ENCODE results near the gene SUPT5H.
"Not testable (repeated sequence)": the region's sequence is repeated elsewhere in the genome, so short reads cannot be mapped to it uniquely, and the experiment has no call there.

Gene SUPT5H

DNA sequence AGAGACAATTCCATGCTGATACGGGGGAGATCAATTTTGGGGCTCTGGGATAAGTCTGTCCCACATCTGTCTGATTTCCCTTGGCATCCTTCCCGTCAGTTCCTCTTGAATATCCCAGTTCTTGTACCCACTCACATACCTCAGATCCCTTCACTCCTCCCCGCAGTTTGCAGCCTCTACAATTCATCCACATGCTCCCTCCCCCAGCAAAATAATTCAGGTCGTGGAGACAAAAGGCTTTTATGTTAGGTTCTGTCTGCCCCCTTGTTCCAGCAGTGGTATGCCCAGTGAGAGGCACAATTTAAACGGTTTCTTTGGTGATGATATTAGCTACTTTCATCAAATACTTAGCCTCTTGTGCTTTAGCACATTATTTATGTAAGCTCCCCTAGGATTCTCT lies 19.2 kb upstream of the SUPT5H start:
- no peak for DNase-seq

DNA sequence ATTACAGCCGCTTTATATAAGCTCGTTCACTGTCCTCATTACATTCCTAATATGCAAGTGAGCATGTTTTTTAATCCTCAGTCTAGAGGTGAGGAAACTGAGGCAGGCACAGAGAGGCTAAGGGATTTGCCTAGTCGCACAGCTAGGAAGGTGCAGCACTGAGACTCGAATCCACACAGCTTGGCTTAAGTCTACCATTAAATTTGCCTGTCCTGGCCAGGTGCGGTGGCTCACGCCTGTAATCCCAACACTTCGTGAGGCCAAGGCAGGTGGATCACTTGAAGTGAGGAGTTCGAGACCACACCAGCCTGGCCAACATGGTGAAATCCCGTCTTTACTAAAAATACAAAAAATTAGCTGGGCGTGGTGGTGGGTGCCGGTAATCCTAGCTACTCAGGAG lies 17.7 kb upstream of the SUPT5H start:
- no peak for DNase-seq

DNA sequence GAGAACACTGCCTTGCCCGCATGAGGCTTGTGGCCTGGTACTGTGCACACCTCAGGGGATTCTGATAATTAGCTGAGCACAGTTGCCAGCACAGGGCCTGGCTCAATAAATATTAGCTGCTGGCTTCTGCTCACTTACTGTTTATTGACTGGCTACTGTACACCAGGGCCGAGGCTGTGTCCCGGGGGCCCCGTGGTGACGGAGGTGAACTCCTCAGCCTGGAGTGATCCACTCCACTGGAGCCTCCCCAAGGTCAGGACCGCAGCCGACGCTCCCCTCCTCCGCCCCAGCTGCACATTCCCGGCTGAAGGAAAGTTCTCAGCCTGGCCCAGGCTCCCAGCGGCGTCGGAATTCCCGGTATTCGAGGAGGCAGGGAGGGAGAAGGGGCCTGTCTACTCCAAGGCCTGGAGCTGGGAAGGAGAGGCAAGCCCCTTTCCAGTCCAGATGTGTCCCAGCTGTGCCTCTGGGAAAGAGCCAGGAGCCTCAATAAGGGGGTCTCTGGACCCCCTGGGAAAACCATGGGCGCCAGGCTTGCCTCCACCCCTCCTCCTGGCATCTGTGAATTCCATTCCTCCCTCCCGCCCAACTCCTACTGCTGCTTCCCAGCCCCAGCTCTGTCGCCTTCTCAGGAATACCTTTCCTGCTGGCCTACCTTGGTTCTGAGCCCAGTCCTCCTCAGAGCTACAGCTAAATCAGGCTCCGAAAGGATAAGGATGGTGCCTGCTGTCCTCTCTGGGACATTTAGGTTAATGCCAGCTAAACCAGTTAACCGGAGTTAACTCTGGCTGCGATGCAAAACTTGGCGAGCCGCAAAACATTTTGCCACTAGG lies 16.9 kb upstream of the SUPT5H start:
- peak; percentile 97 for DNase-seq

DNA sequence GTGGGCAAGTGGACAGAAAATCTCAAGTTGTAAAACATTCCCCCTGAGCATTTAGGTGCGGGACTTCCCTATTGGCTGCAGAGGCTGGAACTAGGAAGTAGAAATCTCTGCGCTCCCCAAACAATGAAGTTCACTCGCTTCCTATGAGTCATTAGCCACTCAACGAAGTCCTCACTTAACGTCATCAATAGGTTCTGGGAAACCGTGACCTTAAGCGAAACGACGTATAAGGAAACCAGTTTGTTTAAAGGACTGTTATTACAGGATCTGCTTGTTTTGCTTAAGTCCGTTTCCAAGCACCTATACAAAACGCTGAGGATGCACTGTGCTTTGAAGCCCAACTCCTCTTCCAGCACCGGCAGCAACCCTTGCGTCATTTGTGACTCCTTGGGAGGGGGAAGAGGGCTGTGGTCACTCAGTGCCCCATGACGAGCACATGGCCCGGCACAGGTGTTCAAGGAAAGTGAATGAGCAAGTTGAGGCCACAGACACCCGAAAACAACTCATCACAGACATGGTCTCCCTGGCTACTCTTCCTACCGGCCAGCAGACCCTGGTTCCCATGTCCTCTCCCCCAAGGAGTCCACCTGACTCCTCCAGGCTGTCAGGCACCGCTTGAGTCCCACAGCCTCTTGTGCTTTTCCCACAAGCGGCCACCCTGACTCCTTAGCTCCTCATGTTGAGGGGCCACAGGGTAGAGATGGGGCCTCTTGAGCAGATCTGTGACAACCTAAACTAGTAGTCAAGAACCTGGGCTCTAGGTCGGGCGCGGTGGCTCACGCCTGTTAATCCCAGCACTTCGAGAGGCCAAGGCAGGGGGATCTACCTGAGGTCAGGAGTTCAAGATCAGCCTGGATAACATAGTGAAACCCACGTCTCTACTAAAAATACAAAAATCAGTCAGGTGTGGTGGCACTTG lies 14.4 kb upstream of the SUPT5H start:
- DNase-seq = peak; percentile 84

DNA sequence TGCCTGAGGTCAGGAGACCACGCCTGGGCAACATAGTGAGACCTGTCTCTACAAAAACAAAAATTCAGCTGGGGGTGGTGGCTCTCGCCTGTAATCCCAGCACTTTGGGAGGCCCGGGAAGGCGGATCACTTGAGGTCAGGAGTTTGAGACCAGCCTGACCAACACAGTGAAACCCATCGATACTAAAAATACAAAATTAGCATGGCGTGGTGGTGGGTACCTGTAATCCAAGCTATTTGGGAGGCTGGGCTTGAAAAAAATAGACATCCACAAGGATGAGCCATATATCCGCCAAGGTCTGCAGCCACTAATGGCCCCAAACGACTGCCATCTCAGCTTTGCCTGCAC lies 12.7 kb upstream of the SUPT5H start:
- no peak for DNase-seq

DNA sequence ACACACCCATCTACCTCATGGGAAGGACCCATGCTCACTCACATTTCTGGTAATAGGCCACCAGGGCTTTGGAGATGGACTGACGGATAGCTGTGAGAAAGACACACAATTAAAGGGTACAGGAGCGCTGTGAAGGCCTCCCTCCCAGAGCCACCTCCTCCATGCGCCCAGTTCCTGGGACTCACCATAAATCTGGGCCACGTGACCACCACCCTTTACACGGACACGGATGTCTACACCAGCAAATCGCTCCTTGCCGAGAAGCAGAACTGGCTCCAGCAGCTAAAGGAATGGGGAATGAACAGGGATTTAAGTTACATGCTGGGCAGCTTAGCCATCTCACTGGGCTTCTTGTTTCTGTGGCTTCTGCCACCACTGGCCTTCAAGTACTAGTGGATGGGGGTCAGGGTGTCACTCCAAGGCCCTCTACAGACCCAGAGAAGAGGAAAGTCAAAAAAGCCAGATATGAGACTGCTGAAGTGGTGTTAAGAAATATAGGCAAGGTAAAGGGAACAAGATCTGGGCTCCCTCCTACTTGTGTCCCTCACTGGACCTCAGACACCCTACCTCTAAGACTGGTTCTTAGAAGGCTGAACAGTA lies 11.8 kb upstream of the SUPT5H start:
- DNase-seq = no peak

DNA sequence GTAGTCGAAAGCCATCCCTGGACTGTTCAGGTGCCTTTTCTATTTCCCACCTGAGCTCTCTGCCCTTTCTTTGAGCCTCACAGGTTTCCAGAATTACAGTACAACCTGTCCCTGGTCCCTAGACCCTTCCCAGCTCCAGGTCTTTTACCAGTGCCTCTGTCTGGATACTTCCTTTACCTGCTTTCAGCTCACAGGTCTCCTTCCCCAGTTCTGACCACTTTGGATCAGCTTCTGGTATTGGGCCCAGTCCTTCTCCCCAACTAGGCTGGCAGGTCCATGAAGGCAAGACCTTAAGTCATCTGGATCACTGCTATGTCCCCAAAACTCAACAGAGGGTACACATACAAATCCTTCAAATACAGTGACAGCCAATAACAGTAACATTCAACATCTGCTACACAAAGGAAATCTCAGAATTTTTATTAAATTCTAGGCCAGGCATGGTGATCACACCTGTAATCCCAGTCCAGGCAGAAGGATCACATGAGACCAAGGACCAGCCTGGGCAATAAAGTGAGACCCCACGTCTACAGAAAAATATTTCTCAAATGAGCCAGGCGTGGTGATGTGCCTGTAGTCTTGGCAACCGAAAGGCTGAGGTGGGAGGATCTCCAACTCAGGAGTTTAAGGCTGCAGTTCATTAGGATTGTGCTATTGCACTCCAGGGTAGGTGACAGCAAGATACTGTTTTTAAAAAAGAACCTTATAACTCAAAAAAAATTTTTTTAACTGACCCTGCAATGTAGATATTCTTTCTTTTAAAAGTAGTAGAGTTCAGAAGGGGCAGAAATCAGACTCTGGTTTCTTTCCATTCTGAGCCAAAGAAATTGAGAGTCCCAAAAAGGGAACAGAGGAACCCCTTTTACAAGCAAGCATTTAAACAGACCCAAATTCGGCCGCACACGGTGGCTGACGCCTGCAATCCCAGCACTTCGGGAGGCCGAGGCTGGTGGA lies 11.0 kb upstream of the SUPT5H start:
- no peak for DNase-seq

DNA sequence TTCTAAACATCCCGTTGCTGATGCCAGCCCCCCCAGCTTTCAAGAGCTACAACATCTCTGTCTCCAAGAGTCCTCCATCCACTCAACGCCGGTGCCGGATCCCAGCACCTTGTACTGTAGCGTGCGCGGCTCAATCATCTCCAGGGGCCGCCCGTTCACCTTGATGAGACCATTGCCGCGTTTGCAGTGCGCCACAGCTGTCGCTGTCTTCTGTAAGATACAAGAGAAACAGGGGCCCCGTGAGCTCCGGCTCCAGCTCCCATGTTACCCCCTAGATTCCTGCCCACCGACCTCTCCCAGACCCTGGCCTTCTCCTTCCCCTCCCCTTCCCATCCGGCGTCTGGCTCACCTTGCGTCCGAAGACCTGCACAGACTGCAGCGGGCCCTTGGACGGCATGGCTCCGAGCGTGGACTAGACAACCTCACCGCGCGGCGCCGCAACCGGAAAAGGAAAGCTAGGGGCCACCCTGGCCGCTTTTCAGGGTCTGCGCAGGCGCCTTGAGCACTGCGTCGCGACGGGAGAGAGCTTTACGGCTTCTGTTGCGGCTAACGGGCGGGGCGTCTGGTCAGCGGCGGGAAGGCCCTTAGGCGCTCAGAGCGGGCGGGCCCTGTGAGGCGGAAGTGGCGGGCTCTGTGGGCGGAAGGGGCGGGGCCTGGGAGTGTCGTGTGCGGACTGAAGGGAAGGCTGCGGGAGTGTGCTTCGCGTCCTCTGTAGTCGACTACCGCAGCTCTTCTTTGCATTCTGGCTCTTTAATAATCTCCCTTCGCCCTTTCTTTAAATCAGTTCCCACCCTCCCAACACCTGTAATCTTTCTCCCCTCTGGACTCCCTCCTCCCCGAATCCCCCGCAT lies 9.7 kb upstream of the SUPT5H start, which contains the start of gene RPS16:
RPS16 (minus strand) TSS at position 451 of the 851 bp plus-strand sequence; CDS start at position 397, 54 bp downstream.
- peak; percentile 99 for DNase-seq

DNA sequence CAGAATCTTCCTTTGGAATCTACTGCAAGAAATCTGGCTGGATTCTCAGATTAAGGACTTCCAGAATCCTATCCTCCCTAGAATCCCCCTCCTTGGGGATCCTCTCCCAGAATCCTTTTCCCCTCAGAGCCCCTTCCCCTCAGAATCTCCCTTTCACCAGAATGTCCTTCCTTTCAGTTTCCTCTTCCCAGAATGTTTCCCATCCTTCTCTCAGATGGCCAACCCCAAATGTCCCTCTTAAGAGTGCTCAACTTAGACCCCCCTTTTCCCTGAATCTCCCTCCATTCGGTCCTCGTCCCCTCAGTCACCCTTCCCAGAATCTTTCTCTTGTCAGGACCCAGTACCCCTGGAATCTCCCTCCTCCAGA lies 9.0 kb upstream of the SUPT5H start:
- DNase-seq = no peak

DNA sequence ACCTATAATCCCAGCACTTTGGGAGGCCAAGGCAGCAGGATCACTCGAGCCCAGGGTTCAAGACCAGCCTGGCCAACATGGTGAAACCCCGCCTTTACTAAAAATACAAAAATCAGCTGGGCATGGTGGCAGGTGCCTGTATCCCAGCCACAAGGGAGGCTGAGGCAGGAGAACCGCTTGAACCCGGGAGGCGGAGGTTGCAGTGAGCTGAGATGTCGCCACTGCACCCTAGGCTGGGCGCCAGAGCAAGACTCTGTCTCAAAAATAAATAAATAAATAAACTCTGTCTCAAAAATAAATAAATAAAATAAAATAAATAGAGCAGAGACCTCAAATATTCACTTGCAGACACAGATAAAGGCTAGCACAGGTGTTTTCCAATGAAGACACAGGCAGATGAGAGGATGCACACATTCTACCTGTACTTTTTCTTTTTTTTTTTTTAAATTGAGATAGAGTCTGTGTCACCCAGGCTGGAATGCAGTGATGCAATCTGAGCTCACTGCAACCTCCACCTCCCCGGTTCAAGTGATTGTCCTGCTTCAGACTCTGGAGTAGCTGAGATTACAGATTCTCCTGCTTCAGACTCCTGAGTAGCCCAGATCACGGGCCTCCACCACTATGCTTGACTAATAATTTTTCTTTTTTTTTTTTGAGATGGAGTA lies 7.0 kb upstream of the SUPT5H start:
- DNase-seq = peak; percentile 75

DNA sequence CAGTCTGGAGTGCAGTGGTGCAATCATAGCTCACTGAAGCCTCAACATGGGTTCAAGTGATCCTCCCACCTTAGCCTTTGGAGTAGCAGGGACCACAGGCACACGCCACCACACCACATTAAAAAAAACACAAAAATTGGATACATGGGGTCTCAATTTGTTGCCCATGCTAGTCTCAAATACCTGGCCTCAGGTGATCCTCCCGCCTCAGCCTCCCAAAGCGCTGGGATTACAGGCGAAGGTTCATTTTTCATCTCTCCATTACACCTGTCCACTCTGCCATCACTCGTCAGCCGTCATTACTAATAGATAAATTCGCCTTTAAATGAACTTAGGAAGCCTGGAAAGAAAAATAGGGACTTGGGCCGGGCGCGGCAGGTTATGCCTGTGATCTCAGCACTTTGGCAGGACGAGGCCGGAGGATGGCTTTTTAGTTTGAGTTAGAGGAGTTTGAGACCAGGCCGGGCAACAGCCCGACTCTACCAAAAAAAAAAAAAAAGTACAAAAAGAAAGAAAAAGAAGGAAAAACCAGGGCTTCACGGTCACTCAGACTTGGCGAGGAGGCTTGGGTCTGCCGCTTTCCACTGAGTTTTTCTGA lies 685 bp upstream of the SUPT5H start:
- DNase-seq = no peak

DNA sequence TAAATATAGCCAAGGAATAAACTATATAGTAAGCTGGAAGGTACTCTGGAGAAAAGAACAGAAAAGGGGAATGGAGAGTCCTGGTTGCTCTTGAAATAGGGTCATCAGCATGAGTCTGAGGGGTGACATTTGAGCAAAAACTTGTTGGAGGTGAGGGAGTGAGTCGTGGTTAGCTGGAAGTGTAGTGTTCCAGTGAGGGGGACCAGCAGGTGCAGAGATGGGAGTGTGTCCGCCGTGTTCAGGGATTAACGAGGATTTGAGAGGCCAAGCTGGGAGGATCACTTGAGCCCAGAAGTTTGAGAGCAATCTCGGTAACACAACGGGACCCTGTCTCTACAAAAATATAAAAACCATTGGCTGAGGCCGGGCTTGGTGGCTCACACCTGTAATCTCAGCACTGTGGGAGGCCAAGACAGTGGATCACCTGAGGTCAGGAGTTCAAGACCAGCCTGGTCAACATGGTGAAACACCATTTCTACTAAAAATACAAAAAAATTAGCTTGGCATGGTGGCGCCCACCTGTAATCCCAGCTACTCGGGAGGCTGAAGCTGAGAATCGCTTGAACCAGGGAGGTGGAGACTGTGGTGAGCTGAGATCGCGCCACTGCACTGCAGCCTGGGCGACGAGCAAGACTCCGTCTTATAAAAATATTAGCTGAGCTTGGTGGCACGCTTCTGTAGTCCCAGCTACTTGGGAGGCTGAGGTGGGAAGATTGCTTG lies 1.1 kb downstream of the SUPT5H start:
- DNase-seq = no peak

DNA sequence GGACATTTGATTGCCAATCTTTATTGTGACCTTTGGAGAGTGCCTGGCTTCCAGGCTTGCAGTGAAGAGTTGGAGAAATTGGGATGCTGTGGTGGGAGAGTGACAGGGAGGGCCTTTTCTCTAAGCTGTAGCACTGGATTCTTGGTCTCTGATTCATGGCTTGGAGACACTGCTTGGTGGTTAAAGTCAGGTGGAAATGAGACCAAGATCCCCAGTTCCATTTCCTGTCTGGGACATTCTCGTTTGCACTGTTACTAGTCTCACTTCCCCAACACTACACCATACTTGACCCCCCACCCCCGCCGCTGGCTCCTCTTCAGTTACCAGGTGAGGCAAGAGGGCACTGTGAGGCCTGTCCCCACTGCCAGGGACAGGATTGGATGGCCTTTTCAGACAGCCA lies 2.9 kb downstream of the SUPT5H start:
- DNase-seq = peak; percentile 75

DNA sequence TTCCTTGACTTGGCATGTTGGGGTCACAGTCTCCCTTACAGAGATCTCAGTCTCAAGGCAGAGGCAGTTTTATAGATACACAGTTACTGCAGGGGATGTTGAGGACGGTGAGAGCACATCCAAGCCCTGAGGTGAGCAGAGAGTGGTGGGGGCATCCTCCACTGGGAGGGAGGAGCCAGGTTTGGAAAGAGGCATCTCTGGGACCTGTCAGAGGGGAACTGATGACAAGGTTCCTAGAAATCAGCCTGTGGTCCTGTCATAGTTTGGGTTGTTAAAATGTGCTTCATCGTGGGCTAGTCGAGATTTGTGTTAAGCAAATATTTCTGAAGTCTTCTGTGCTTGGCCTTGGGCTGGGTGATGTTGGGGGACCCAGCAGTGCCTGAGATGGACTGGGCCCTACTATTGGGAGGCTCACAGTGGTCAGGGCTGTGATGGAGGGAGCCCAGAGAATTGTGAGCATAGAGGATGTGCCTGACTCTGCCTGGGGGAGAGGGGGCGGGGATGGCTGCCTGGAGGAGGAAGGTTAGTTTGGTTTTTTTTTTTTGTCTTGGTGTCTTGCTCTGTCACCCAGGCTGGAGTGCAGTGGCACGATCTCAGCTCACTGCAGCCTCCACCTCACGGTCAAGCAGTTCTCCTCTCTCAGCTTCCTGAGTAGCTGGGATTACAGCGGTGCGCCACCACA lies 3.9 kb downstream of the SUPT5H start:
- DNase-seq = no peak

DNA sequence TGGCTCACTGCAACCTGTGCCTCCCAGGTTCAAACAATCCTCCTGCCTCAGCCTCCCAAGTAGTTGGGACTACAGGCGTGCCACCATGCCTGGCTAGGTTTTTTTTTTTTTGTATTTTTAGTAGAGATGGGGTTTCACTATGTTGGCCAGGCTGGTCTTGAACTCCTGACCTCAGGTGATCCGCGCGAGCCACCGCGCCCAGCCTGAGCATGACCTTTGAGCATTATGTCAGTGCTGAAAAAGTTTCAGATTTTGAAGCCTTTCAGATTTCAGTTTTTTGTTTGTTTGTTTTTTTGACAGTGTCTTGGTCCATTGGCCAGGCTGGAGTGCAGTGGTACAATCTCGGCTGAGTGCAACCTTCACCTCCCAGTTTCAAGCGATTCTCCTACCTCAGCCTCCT lies 5.9 kb downstream of the SUPT5H start:
- DNase-seq = not testable (repeated sequence)

DNA sequence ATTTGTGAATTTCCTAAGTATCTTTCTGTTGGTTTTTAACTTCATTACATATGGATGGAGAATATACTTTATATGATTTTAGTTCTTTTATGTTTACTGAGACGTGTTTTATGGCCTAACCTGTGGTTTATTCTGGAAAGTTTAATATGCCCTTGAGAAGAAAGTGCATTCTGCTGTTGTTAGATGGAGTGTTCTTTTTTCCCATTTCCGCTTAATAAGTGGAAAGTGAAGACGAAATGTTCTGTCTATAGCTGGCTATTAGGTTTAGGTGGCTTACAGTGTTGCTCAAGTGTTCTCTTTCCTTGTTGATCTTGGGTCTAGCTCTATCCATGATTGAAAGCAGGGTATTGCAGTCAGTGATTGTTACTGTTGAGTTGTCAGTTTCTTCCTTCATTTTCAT lies 18.0 kb downstream of the SUPT5H start:
- no peak for DNase-seq

DNA sequence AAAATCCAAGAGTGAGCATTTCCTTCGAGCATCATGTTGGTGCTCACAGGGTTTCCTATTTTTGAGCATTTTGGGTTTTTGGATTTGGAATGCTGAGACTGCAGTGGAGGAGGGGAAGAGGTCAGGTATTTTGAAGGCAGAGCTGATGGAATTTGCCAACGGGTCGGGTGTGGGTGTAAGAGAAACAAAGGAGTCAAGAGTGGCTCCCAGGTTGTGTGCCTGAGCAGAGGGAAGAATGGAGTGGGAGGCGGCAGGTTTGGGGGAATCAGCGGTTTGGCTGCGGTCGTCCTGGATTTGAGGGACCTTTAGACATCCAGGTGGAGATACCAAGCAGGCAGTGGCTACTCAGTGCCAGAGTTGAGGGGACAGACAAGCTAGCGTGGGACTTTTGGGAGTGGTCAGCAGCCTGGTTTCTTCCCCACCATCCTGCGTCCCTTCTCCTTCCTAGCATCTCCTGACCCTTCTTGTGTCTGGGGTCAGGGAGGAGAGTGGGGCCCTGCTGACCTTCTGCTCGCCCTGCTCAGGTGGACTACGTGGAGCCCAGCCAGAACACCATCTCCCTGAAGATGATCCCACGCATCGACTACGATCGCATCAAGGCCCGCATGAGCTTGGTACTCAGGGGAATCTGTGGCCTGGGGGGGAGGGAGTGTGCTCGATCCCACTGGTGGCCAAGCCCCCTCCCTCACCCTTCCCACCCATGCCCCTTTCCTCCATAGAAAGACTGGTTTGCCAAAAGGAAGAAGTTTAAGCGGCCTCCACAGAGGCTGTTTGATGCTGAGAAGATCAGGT lies 20.8 kb downstream of the SUPT5H start:
- no peak for DNase-seq

DNA sequence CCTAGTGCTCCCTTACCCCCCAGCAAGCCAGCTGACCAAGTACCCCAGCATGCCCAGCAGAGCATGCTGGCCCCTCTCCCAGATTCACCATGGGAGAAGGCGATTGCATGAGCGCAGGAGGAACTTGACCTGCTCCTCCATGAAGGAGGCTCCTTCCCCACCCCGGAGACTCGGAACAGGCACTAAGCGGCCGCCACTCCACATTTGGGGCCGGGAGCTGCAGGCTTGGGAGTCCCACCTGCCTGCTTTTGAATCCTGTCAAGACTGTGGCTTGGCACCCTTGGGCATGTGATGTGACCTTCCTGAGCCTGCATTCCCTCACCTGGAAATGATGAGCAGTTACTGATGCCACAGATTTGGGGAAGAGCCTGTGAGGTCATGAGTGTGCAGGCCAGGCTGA lies 22.6 kb downstream of the SUPT5H start:
- DNase-seq = no peak
